ENCODE data around the gene KCNH1. TPM values are rescaled to one million over a fixed set of nuclear protein-coding genes. Genes with fewer than 3 reads are reported as not detected.

The KCNH1 gene
- total RNA-seq, 4 donors from 2014 or later = not detected

DNA sequence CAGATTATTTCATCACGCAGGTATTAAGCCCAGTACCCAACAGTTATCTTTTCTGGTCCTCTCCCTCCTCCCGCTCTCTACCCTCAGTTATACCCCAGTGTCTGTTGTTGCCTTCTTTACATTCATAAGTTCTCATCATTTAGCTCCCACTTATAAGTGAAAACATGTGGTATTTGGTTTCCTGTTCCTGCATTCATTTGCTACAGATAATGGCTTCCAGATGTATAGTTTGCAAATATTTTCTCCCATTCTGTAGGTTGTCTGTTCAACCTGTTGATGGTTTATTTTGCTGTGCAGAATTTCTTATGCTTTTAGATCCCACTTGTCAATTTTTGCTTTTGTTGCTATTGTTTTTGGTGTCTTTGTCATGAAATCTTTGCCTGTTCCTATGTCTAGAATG, 21.1 kb upstream of the KCNH1 start:
- intact Hi-C loops (cut with DNase I; ENCODE audit: low total_unique reads) = no loop called here
- H3K4me3 ChIP-seq (ENCODE audit: low read depth, poor library complexity, severe bottlenecking) = no peak overlapping the region
- DNase-seq (ENCODE audit: low spot score in 2 of 2) = no peak
- 67 to 73% methylated on average over 2 of the region's 2 CpGs for WGBS, 2 donors
- TF ChIP-seq, protein P1, sequence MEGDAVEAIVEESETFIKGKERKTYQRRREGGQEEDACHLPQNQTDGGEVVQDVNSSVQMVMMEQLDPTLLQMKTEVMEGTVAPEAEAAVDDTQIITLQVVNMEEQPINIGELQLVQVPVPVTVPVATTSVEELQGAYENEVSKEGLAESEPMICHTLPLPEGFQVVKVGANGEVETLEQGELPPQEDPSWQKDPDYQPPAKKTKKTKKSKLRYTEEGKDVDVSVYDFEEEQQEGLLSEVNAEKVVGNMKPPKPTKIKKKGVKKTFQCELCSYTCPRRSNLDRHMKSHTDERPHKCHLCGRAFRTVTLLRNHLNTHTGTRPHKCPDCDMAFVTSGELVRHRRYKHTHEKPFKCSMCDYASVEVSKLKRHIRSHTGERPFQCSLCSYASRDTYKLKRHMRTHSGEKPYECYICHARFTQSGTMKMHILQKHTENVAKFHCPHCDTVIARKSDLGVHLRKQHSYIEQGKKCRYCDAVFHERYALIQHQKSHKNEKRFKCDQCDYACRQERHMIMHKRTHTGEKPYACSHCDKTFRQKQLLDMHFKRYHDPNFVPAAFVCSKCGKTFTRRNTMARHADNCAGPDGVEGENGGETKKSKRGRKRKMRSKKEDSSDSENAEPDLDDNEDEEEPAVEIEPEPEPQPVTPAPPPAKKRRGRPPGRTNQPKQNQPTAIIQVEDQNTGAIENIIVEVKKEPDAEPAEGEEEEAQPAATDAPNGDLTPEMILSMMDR (IDR thresholded peaks at IDR 0.05) = no peak
- TF ChIP-seq POLR2A (IDR thresholded peaks at IDR 0.05) = no peak

DNA sequence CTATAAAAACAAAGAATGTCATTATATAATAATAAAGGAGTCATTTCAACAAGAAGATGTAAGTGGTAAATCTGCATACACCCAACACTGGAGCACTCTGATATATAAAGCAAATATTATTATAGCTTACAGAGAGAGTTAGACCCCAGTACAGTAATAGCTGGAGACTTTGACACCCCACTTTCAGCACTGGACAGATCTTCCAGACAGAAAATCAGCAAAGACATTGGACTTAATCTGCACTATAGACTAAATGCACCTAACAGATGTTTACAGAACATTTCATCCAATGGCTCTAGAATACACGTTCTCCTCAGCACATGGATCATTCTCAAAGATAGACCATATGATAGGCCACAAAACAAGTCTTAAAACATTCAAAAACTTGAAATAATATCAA, 20.0 kb upstream of the KCNH1 start:
- DNase-seq (ENCODE audit: low spot score in 2 of 2) = no peak
- no peak overlapping the region for H3K4me3 ChIP-seq (ENCODE audit: low read depth, poor library complexity, severe bottlenecking)
- 21 to 54% methylated on average over 1 of the region's 1 CpG for WGBS, 2 donors
- intact Hi-C loops (cut with DNase I; ENCODE audit: low total_unique reads) = no loop called here
- TF ChIP-seq, protein P1 (IDR thresholded peaks at IDR 0.05) = no peak

DNA sequence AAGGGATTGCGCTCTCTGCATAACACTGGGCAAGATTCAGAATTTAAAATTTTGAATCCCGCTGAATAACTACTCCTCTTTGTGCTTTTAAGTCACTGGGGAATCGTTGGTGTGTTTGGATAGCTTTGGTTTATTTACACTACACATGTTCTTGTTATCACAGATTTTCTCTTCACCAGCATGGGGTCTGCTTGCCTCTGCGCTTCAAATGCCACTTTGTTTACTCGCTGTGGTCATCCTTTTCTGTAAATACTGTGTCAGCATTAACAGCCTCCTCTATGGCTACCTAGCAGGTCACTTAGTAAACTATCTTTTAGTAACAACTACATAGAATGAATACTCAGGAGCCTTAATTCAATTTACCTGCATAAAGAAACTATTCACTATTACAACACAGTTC, 14.4 kb upstream of the KCNH1 start:
- intact Hi-C loops (cut with DNase I; ENCODE audit: low total_unique reads) = no loop called here
- no peak for DNase-seq (ENCODE audit: low spot score in 2 of 2)
- 88 to 89% methylated on average over 5 of the region's 5 CpGs for WGBS, 2 donors
- TF ChIP-seq, protein P1 (IDR thresholded peaks at IDR 0.05) = no peak
- TF ChIP-seq POLR2A (IDR thresholded peaks at IDR 0.05) = no peak
- H3K4me3 ChIP-seq (ENCODE audit: low read depth, poor library complexity, severe bottlenecking) = no peak overlapping the region

DNA sequence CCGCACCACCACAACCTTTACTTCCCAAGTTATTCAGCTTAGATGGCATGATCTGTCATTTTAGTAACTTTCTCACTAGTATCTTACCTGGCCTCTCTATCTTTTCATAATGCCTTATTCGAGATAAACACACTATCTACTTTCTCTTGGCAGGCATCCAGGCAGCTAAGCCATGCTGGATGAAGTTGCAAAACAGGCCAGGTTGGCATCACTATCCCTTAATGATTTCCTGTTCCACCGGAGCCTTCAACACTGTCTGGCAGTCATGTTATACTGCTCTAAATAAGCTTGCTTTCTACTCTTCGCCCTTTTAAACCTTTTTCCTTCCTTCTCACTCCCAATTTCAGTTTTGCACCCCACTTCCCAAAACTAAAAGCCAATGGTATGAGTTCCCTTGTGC, 12.0 kb upstream of the KCNH1 start:
- no peak for DNase-seq (ENCODE audit: low spot score in 2 of 2)
- H3K4me3 ChIP-seq (ENCODE audit: low read depth, poor library complexity, severe bottlenecking) = no peak overlapping the region
- WGBS, 2 donors = 38 to 44% methylated on average over 4 of the region's 4 CpGs
- TF ChIP-seq, protein P1 (IDR thresholded peaks at IDR 0.05) = no peak
- no peak for TF ChIP-seq POLR2A (IDR thresholded peaks at IDR 0.05)
- intact Hi-C loops (cut with DNase I; ENCODE audit: low total_unique reads) = no loop called here

DNA sequence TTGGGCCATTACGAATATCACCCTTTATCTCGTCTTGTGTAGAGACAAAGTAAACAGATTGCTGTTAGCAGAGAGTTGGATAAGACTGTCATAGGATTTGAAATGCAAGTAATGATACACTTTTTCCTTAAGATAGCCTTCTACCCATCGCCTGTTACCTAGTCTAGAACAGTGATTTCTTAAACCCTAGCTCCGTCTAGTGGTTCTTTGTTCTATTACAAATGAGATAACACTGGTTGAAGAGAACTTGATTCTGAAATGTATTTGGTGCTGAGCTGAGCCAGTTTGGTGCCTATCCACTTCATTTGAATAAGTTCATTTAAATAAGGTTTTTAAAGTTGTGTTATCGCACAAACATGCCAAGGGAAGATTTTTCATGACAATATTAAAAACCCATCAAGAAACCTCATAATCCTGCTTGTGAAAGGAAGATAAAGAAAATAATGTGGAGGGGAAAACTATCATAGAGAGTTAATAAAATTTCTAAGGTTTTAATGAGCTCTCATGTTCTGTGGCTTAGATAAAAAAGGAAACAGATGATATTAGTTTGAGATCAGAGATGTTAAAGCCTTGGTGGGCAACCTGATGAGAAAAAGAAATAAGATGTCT, 1.5 kb upstream of the KCNH1 start:
- no peak overlapping the region for H3K4me3 ChIP-seq (ENCODE audit: low read depth, poor library complexity, severe bottlenecking)
- no peak for DNase-seq (ENCODE audit: low spot score in 2 of 2)
- WGBS, 2 donors = 17 to 23% methylated on average over 5 of the region's 5 CpGs
- TF ChIP-seq POLR2A (IDR thresholded peaks at IDR 0.05) = no peak
- TF ChIP-seq, protein P1 (IDR thresholded peaks at IDR 0.05) = no peak
- intact Hi-C loops (cut with DNase I; ENCODE audit: low total_unique reads) = loop anchor here (10.0 kb wide), 1 partner anchor 731 kb away; no protein-coding TSS in a partner anchor

DNA sequence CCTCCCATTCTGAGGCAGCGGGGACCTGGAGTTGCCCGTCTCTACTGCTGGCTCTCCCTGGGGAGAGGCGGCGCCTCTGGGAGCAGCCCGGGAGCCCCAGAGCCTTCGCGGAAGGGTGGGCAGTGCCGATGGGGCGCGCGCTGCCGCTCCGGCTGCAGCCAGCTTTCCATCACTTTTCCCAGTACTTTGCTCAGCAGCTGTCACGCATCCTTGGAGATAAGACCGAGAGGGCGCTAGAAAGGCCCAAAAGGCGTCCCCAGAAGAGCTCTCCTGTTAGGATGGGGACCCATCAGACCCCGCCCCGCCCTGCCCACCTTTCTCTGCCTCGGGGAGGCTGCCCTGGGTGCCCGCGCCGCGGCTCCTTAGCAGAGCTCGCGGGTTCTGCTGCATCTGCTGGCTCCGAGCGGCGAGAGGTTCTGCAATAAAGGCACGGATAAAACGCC, 534 bp downstream of the KCNH1 start:
- DNase-seq (ENCODE audit: low spot score in 2 of 2) = no peak
- WGBS, 2 donors = 0% methylated on average over 11 to 27 of the region's 31 CpGs
- TF ChIP-seq, protein P1 (IDR thresholded peaks at IDR 0.05) = no peak
- no peak for TF ChIP-seq POLR2A (IDR thresholded peaks at IDR 0.05)
- intact Hi-C loops (cut with DNase I; ENCODE audit: low total_unique reads) = loop anchor here (10.0 kb wide), 1 partner anchor 729 kb away; no protein-coding TSS in a partner anchor
- H3K4me3 ChIP-seq (ENCODE audit: low read depth, poor library complexity, severe bottlenecking) = peak overlapping the region; percentile 10

Data from lower leg skin (tissue), 4 donors.